NCI-H1048 (cell line): ENCODE results near the gene ALK.

Experiments used
- DNase-seq: peaks from one replicate; lab custom pipeline; 2025; lab: John Stamatoyannopoulos, UW

ALK gene

DNA sequence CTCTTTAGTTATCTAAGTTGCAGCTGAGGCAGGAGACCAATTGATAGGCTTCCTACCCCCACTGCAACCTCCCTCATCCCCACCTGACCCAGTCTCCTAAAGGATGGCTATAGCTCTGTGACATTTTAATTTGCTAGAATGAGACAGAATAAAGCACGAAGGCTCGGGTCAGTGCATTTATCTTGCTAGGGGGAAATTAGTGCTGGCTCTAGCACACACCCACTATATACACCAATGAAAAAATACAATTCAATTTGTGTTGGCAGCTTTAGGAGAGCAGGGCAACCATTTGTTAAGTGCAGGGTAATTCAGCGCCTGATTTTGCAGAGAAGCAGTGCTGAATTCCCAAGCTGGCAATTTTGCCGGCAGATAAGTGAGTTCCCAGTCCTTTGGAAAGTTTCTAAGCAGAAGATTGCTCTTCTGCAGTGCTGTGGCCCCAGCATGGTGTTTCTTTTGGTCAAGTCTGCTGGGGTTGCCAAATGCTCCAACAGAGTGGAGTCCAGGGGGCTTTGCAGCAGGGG, 346.0 kb downstream of the ALK start:
- no peak for DNase-seq

DNA sequence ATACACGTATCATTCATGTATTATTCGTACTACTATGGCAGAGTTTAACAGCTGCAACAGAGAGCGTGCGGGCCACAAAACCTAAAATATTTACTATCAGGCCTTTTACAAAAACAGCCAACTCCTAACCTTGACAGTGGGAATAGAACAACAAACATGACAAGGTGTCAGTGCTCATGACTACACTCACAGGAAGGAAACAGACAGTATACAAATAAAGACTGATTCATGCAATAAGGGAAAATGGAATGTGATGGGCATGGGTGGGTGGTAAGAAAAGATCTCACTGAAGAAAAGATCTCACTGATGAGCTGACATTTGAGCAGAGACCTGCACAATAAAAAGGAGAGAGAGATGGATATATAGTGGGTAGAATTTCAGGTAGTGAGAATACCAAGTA, 347.8 kb downstream of the ALK start:
- DNase-seq: no peak

DNA sequence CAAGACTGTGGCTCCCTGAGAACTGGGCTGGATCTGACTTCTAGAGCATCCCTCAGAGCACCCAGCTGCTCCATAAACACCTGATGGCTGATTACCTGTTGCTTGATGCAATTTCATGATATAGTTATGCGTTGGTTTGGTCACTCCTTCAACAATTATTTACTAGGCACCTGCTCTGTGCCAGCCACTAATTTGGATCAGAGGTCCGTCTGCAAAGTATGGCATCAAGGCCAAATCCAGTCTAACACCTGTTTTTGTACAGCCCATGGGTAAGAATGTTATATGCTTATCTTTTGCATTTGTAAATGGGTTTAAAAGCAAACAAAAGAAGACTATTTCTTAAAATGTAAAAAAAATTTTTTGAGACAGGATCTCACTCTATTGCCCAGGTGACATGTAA, 348.2 kb downstream of the ALK start:
- DNase-seq: no peak

DNA sequence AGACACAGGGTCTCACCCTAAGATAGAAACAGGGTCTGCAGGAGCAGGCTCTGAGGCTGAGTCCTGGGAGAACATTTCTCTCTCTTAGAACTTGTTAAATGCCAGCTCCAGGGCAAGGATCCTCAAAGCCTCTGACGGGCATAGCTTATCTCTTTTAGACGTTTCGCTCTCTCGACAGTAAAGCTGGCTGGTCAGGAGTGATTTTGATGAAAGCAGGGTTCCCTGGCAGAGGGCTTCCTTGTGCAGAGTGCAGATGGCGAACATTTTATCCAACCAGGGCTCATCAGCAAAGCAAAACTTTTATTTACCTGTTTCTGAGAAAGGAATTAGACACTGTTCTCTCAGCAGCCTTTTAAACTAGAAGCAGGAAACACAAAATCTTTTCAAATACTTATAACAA, 350.8 kb downstream of the ALK start:
- no peak for DNase-seq

GRCh38 chr2:29567906-29568520, 353.4 kb downstream of the ALK start:
- no peak for DNase-seq

DNA sequence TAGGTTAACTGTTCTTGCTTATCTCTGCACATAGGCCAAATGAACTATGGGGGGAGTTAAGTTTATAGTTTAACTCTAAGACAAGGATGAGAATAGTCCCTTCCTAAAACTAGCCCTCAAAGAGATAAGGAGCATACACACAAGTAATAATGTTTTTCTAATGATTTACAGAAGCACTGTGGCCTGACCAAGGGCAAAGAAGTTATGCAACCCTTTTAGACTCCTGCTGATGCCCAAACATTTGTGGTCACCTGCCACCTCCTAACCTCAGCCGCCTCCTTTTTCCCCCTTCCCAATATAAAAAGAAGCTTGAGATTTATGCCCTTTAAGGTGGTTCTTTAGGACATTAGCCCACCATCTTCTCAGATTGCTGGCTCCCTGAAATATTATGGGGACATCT, 357.7 kb downstream of the ALK start:
- no peak for DNase-seq

GRCh38 chr2:29562896-29563295, 358.5 kb downstream of the ALK start:
- no peak for DNase-seq

DNA sequence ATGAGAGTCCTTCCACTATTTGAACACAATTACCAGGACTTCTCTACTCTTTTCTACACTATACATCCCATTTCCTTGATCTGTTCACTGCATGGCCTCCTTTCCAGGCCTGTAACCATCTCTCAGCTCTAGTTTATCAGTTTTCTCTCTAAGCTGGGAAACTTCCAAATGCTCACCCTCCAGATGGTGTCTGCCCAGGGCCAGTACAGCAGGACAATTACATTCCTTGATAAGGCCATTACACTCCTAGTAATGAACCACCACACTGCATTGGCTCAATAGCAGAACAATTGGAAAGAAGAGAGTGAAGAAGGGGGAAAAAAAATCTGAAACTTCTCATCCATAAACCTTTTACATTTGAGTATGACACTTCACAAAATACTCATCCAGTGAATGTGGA, 359.1 kb downstream of the ALK start:
- no peak for DNase-seq

GRCh38 chr2:29561628-29562027, 359.8 kb downstream of the ALK start:
- DNase-seq: no peak

DNA sequence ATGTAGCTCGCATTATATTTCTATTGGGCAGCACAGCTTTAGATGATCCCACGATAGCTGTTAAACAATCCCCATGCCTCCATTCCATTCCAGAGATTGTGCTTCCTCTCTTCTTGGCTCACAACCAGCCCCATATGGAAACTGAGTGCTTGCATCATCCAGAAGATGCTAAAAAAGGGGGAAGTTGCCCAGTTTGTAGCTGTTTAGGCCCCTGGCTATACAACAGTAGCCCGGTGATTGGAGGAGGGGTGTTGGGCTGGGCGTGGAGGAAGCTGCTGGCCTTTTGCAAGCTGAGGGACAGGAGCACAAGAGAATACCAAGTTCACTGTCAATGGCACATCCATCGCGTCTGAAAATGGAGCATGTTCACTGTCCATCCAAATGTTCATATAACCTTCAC, 360.2 kb downstream of the ALK start:
- DNase-seq: no peak

DNA sequence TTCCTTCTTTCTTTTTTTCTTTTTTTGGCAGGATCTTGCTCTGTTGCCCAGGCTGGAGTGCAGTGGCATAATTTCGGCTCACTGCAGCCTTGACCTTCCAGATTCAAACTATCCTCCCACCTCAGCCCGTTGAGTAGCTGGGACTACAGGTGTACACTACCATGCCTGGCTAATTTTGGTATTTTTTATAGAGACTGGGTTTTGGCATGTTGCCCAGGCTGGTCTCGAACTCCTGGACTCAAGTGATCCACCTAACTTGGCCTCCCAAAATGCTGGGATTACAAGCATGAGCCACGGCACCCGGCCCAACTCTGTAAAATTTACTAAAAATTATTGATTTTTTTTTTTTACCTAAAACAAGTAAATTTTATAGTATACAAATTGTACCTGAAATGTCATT, 360.8 kb downstream of the ALK start:
- no peak for DNase-seq

GRCh38 chr2:29560030-29560429, 361.4 kb downstream of the ALK start:
- no peak for DNase-seq

DNA sequence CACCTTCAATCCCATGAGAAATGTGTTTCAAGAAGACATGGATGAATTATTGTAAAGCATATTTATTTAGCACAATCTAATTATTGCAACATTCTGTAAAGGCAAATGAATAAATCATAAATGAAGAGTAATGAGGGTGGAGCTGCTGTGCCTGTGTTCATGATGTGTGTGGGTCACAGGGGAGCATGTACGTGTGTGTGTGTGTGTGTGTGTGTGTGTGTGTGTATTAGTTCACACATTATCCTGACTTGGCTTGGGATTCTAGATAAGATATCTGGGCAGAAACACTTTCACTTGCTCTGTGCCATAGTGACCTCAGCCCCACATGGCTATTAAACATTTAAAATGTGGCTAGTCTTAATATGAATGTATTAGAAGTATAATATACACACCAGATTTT, 361.8 kb downstream of the ALK start:
- no peak for DNase-seq

- no peak for DNase-seq
These were observed 363.3 kb downstream of the ALK start for GRCh38 chr2:29558097-29558496.

- no peak for DNase-seq
These were observed 364.1 kb downstream of the ALK start for GRCh38 chr2:29557268-29557667.

- DNase-seq: no peak
These were observed 372.4 kb downstream of the ALK start for GRCh38 chr2:29549069-29549380.

- DNase-seq: no peak
These were observed 376.5 kb downstream of the ALK start for GRCh38 chr2:29544917-29545316.

DNA sequence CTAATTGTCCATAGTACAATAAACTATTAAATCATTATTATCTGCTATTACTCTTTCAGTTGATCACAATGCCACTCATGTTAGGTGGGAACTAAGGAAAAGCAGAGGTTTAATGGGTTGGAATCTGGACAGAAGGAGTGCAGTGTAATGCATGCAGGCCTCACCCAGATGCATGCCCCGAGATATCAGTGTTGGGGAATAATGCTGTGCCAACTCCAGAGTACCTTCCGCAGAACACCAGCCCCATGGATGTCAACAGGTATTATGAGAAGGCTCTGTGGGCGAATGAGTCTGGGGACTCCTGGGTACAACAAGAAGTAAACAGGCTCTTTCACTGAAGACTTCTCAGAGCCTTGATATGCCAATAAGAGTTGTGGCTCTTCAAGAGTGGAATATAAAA, 377.4 kb downstream of the ALK start:
- no peak for DNase-seq

DNA sequence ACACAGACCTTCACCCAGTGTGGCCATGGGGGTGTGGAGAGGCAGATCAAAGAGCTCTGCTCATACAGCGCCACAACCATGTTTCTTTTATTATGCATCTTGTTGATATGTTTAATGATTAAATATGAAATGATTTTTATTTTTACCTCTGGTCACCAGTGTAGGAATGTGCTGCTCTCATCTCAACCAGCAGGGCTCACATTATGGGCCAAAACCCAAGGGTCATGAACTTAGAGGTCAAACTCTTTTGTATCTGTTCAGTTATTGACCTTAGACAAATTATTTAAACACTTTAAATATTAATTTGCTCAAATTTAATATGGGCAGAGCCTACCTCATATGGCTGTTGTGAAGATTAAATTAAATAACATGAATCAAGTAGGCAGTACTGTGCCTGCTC, 386.2 kb downstream of the ALK start:
- no peak for DNase-seq

DNA sequence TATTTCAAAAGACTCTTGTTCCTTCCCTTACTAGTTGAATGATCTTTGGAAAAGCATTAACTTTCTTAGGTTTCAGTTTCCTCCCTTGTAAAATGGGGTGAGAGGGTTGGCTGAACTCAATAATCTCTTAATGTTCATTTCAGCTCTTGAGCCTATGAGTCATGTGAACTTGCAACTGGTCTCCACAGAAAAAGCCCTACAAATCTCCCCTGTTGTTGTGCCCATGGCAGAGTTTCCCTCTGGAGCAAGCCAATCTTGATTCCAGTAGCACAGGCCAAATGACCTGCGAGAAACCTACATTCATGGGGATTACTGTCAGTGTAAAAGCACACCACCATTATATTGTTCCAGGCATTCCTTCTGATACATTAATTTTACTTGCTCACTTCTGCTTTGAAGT, 388.9 kb downstream of the ALK start:
- no peak for DNase-seq

DNA sequence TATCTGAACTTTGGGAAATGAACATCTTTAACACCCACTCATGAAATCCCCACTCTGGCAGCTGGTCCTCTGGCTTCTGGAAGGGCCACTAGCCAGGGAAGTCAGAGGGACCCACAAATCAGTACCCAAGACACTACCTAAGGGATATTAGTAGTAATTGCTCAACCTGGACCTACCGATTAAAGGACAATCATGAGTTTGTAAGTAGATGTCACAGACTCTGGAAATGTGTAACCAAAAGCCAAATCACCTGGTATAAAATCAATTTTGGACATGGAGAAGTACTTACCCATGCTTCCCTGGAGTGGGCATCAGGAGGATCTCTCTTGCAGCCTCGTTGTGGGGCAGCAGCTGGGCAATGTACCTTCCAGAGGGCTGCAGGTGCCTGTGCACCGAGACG, 389.8 kb downstream of the ALK start:
- no peak for DNase-seq

DNA sequence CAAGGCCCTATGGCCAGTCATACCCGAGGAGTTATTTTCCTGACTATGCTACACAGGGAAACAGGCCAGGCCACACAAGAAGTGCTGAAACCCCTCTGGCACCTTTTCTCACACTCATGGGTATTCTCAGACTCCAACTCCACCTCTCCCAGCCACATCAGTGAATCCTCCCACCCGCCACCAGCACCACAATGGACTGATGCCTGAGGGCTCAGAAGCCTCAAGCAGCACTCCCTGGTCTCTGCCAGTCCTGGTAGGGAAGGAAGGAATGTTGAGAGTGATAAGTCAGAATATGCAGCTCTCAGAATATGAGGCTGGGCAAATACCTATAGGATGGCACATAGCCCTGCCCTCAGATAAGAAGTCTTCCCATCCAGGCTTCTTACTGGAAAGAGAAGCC, 391.1 kb downstream of the ALK start:
- no peak for DNase-seq

- no peak for DNase-seq
These were observed 392.4 kb downstream of the ALK start for GRCh38 chr2:29528891-29529520.

- DNase-seq: no peak
These were observed 393.0 kb downstream of the ALK start for GRCh38 chr2:29528371-29528770.
